Fibroblast of villous mesenchyme (primary cell): Measurements from ENCODE around the gene SNX13. TPM values are rescaled to one million over a fixed set of nuclear protein-coding genes. Genes with fewer than 3 reads are reported as not detected.

Experiments
- DNase-seq: peaks from one replicate; pipeline ENCODE4 v3.0.0-alpha.2; 2010; ENCODE audit warnings: low read depth
- H3K4me3 ChIP-seq: 2 replicates; pipeline ENCODE4 v1.5.1; 2011; ENCODE audit warnings: low read depth, mild to moderate bottlenecking, low read length
- CTCF ChIP-seq: IDR thresholded peaks from 2 replicates; pipeline ENCODE4 v1.5.1; 2012; ENCODE audit warnings: low read depth, mild to moderate bottlenecking, low read length; ENCODE audit not compliant: insufficient read depth
- total RNA-seq: library from RNA; depleted of rRNA; stranded (reverse); fragments of >200 nt; gene quantifications from 2 replicates; pipeline ENCODE4 v1.2.3, GENCODE V29; 2012

SNX13 gene
- total RNA-seq, 1 donor, result 51.8 TPM

DNA sequence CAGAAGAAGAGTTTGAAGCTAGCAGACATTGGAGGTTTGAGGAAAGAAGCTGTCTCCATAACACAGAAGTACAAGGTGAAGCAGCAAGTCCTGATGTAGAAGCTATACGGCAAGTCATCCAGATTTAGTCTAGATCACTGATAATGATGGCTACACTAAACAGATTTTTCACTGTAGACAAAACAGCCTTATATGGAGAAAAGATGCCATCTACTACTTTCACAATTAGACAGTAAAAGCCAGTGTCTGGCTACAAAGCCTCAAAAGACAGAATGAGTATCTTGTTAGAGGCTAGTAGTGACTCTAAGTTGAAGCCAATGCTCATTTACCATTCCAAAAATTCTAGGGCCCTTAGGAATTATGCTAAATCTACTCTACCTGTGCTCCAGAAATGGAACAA lies 85.1 kb downstream of the SNX13 start:
- no peak overlapping the region for H3K4me3 ChIP-seq
- no peak for TF ChIP-seq CTCF
- DNase-seq, result no peak

GRCh38 chr7:17854261-17855047 lies 85.8 kb downstream of the SNX13 start:
- no peak overlapping the region for H3K4me3 ChIP-seq
- no peak for DNase-seq
- TF ChIP-seq CTCF, result no peak

GRCh38 chr7:17852361-17852760 lies 87.9 kb downstream of the SNX13 start:
- DNase-seq, result no peak
- H3K4me3 ChIP-seq, result no peak overlapping the region
- no peak for TF ChIP-seq CTCF

- H3K4me3 ChIP-seq, result no peak overlapping the region
- no peak for TF ChIP-seq CTCF
- peak; percentile 8 for DNase-seq
Observed at GRCh38 chr7:17849504-17849903, 90.8 kb downstream of the SNX13 start.

DNA sequence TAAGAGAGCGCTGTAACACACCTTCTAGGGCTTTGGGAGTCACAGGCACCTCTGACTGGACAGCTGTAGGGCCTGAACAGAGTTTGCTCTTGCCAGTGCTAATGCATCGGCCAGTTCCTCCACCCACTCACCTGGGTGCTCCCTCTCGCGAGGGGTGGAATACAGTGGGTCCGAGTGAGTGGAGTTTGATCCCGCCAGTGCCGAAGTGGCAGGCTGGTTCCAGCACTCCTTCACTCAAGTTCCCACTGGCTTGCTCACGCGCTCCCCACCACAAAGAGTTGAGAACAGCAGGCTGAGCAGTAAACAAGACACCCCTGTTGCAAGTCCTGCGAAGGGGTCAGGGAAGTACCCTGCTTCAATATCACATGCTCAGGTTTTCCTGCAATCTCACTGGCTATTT lies 91.8 kb downstream of the SNX13 start:
- DNase-seq, result no peak
- no peak overlapping the region for H3K4me3 ChIP-seq
- no peak for TF ChIP-seq CTCF

DNA sequence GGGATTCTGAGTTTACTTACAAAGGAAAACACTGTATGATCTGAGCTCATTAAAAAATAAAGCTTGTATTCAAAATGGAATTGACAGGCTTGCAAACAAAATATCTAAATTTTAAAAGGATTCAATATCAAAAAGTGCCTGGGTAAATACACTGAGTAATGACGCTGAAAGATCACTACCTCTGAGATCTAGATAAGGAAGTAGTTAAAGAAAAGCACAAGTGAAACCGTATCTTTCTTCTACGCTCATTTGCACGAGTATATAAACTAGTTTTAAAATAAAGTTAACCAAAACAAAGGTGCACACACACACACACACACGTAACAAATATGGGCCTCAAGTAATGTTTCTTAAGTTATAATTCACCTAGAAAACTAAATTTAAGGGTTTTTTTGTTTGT lies 93.4 kb downstream of the SNX13 start:
- no peak overlapping the region for H3K4me3 ChIP-seq
- no peak for TF ChIP-seq CTCF
- no peak for DNase-seq

DNA sequence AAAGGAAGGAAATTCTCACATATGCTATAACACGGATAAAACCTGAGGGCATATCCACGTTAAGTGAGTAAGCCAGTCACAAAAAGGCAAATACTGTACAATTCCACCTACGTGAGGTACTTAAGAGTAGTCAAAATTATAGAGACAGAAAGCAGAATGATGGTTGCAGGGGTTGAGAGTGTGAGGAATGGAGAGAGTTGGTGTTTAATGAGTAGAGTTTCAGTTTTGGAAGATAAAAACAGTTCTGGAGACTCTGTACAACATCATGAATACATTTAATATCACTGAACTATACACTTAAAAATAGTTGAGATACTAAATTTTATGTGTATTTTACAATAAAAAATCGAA lies 95.1 kb downstream of the SNX13 start:
- no peak for DNase-seq
- TF ChIP-seq CTCF, result no peak
- no peak overlapping the region for H3K4me3 ChIP-seq
